Left lung (tissue), 10 donors: ENCODE data around the gene KIF6. TPM values are rescaled to one million over a fixed set of nuclear protein-coding genes. Genes with fewer than 3 reads are reported as not detected.

Experiments used
- ATAC-seq: fragments of 200-7000 bp; cut with Tn5 transposase; one replicate; pipeline ENCODE4 v1.9.1; 2020; ENCODE audit warnings: moderate library complexity
- DNase-seq, 4 donors: peaks; one replicate each; pipeline ENCODE4 v3.0.0-alpha.2; 2013 to 2020
- H3K27ac ChIP-seq, 2 donors: fragments of 200-600 bp; sonication (generic) in 1 of 2; one replicate each; pipeline versions ENCODE4 v1.5.0 to v1.8.0; 2020 to 2021
- H3K27me3 ChIP-seq, 2 donors: fragments of 200-600 bp; sonication (generic) in 1 of 2; one replicate each; pipeline versions ENCODE4 v1.5.0 to v1.8.0; 2020 to 2021
- H3K36me3 ChIP-seq, 2 donors: fragments of 200-600 bp; sonication (generic) in 1 of 2; one replicate each; pipeline versions ENCODE4 v1.5.0 to v1.8.0; 2020 to 2021
- H3K4me1 ChIP-seq, 2 donors: fragments of 200-600 bp; one replicate each; pipeline ENCODE4 v1.8.0; 2021
- H3K4me3 ChIP-seq, 2 donors: fragments of 200-600 bp; sonication (generic) in 1 of 2; one replicate each; pipeline versions ENCODE4 v1.5.0 to v1.8.0; 2020 to 2021; ENCODE audit warnings: mild to moderate bottlenecking in 1 of 2
- H3K9me3 ChIP-seq, 2 donors: fragments of 200-600 bp; sonication (generic) in 1 of 2; one replicate each; pipeline versions ENCODE4 v1.5.0 to v1.8.0; 2020 to 2021
- CTCF ChIP-seq, 2 donors: fragments of 200-600 bp; sonication (generic) in 1 of 2; IDR thresholded peaks; one replicate each; pipeline versions ENCODE4 v1.5.0 to v1.8.0; 2021; ENCODE audit warnings: antibody characterized with exemption in 2 of 2
- intact Hi-C, 2 donors: fragments of 100-400 bp; cut with DNase I; formaldehyde crosslinking; loops; one replicate each; pipeline versions ENCODE4 v1.11.2 to v1.14.2; 2022
- polyA plus RNA-seq, 6 donors: library from polyadenylated mRNA; unstranded; fragments of 120-200 nt; gene quantifications; one replicate each; pipeline ENCODE4 v1.2.1, GENCODE V29; 2013; ENCODE audit not compliant: insufficient read length in 6 of 6
- total RNA-seq, 2 donors: library from RNA; stranded (reverse); fragmentation: NEBNext Ultra II Directional; extraction: Animal tissue kit (Norgen Biotek cat#: 25700); gene quantifications; one replicate each; pipeline ENCODE4 v1.2.1, GENCODE V29; 2021
- donor health status: DM: no; HTN: yes; CAD: no.
- donor health status: DM: no; HTN: no; CAD: no.

Gene KIF6
- total and polyA plus RNA-seq, 8 donors: 0.93 to 4.4 (median 2.8) TPM

- H3K4me1 ChIP-seq: no peaks in the 10 kb centered on the region
- H3K36me3 ChIP-seq: no peaks in the 10 kb centered on the region
- ATAC-seq (no peak), DNase-seq (no peak)
- no peak overlapping the region for H3K4me3 ChIP-seq
- H3K9me3 ChIP-seq: no peaks in the 10 kb centered on the region
- no peak for TF ChIP-seq CTCF (IDR thresholded peaks at IDR 0.05)
- intact Hi-C loops: no loop called here
- H3K27me3 ChIP-seq: no peaks in the 10 kb centered on the region
- no peak overlapping the region for H3K27ac ChIP-seq
These were observed 147.6 kb downstream of the KIF6 start for GRCh38 chr6:39577446-39578165.

DNA sequence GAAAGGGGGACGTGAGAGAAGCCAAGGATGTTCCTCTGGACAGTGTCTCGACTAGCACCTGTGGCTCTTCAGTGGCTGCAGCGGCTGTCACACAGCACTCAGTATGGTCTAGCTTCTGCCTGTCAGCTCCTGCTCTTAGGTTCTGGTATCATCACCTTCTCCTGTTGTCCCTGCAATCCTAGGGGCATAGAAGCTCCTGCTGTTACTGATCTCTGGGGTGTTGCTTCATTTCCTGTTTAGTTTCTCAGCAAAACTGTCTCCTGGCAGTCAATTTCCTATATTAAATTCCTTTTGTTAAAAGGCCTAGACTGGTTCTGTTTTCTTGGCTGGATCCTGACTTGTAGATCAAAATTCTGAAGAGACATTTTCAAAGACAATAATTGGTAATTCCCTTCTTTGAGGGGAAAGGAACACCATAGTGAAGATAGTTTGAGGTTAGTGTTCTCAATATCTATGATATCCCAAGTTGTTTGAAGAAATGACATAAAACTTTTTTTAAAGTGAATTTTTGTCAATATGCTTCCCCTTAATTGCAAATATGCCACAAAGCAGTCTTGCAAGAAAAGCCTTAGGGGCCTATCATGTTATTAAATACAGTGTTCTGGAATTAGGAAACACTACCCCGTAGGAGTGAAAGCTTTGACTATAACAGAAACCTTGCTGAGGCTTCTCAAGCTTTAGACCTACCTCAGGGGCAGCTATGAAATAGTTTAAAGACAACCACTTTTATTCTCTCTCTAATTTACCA lies 148.5 kb downstream of the KIF6 start:
- DNase-seq: no peak
- Histone ChIP-seq H3K4me1 (no peaks in the 10 kb centered on the region), H3K36me3 (no peaks in the 10 kb centered on the region), H3K27ac (no peak overlapping the region), H3K27me3 (no peaks in the 10 kb centered on the region), H3K9me3 (no peaks in the 10 kb centered on the region), H3K4me3 (no peak overlapping the region)
- no peak for TF ChIP-seq CTCF (IDR thresholded peaks at IDR 0.05)
- intact Hi-C loops: no loop called here
- ATAC-seq: no peak

- ATAC-seq (no peak), DNase-seq (no peak)
- H3K36me3 ChIP-seq: no peaks in the 10 kb centered on the region
- no peak overlapping the region for H3K4me3 ChIP-seq
- TF ChIP-seq CTCF (IDR thresholded peaks at IDR 0.05): no peak
- H3K4me1 ChIP-seq: no peaks in the 10 kb centered on the region
- no peak overlapping the region for H3K27ac ChIP-seq
- H3K9me3 ChIP-seq: no peaks in the 10 kb centered on the region
- intact Hi-C loops: no loop called here
- no peaks in the 10 kb centered on the region for H3K27me3 ChIP-seq
These were observed 150.2 kb downstream of the KIF6 start for GRCh38 chr6:39574991-39575390.

- H3K4me3 ChIP-seq: no peak overlapping the region
- TF ChIP-seq CTCF (IDR thresholded peaks at IDR 0.05): no peak
- no peak overlapping the region for H3K27ac ChIP-seq
- peak in 1 of 4 donors; percentile 89 for DNase-seq
- ATAC-seq: no peak
- no peaks in the 10 kb centered on the region for H3K4me1 ChIP-seq
- H3K9me3 ChIP-seq: no peaks in the 10 kb centered on the region
- H3K27me3 ChIP-seq: no peaks in the 10 kb centered on the region
- no peaks in the 10 kb centered on the region for H3K36me3 ChIP-seq
- intact Hi-C loops: no loop called here
These were observed 151.7 kb downstream of the KIF6 start for GRCh38 chr6:39573541-39573940.

DNA sequence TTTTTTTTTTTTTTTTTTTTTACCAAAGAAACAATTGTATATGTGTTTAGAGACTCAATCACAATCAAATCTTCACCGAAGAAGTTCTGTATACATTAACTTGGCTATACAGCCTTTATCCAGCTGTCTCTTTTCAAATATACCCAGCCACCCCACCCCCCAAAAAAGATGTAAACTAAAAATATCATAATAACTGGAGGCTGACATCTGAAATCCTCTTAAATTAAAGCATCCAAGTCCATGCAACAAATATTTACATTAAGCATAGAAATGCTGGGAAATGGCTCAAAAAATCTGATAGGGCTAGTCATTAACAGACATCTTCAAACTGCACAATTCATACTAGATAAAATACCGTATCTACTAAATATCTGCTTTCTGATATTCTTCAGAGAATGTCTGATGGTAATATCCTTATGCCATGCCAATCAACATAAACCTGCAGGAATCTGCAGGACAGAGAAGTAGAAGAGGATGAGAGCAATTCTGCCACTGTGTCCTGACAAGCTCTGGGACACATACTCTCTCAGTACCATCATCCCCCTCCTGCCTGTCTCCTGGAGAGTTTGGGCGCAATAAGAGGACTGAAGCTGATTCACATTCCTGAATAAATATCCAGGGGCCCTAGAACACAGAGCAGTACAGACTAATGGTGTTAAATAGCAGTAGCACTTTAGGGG lies 152.4 kb downstream of the KIF6 start:
- DNase-seq: peak in 2 of 4 donors; percentile 79 to 83

More for the DNA sequence above, 152.4 kb downstream of the KIF6 start:
- Histone ChIP-seq H3K9me3 (no peaks in the 10 kb centered on the region), H3K36me3 (no peaks in the 10 kb centered on the region), H3K4me3 (no peak overlapping the region), H3K27me3 (no peaks in the 10 kb centered on the region), H3K27ac (no peak overlapping the region), H3K4me1 (no peaks in the 10 kb centered on the region)
- intact Hi-C loops: no loop called here
- ATAC-seq: no peak
- TF ChIP-seq CTCF (IDR thresholded peaks at IDR 0.05): no peak
